HG03175 (cell line): Measurements from ENCODE around the gene PAF1.
"Not testable (repeated sequence)": the region's sequence is repeated elsewhere in the genome, so short reads cannot be mapped to it uniquely, and the experiment has no call there.

ENCODE experiments used
- ATAC-seq: cut with Tn5 transposase; IDR thresholded peaks from one replicate; pipeline ENCODE4 v1.9.1; 2021; ENCODE audit warnings: mild to moderate bottlenecking, moderate library complexity; ENCODE audit not compliant: unreplicated experiment

The PAF1 gene

GRCh38 chr19:39384839-39385568 lies 5.9 kb downstream of the PAF1 start:
- no peak for ATAC-seq

- ATAC-seq: no peak
These were observed 7.7 kb downstream of the PAF1 start for GRCh38 chr19:39382991-39383828.

GRCh38 chr19:39381910-39382611 lies 8.8 kb downstream of the PAF1 start:
- ATAC-seq: no peak

- ATAC-seq: no peak
These were observed 10.1 kb downstream of the PAF1 start for GRCh38 chr19:39380521-39381502.

- ATAC-seq: no peak
These were observed 11.0 kb downstream of the PAF1 start for GRCh38 chr19:39379865-39380396.

GRCh38 chr19:39379366-39379765 lies 11.5 kb downstream of the PAF1 start:
- ATAC-seq: not testable (repeated sequence)

GRCh38 chr19:39377373-39378362 lies 13.2 kb downstream of the PAF1 start:
- ATAC-seq: no peak

- ATAC-seq: no peak
These were observed 15.0 kb downstream of the PAF1 start for GRCh38 chr19:39375929-39376328.

- no peak for ATAC-seq
These were observed 18.0 kb downstream of the PAF1 start for GRCh38 chr19:39372941-39373340.

GRCh38 chr19:39372047-39372802 lies 18.7 kb downstream of the PAF1 start:
- ATAC-seq: no peak

GRCh38 chr19:39370735-39371134 lies 20.2 kb downstream of the PAF1 start:
- ATAC-seq: no peak

- ATAC-seq: no peak
These were observed 21.7 kb downstream of the PAF1 start for GRCh38 chr19:39369200-39369599.

- ATAC-seq: no peak
These were observed 25.4 kb downstream of the PAF1 start for GRCh38 chr19:39365531-39365930.

GRCh38 chr19:39363901-39364457 lies 26.9 kb downstream of the PAF1 start:
- ATAC-seq: no peak

GRCh38 chr19:39362682-39363657 lies 27.9 kb downstream of the PAF1 start:
- ATAC-seq: no peak

GRCh38 chr19:39360599-39360998 lies 30.3 kb downstream of the PAF1 start:
- ATAC-seq: no peak

- ATAC-seq: no peak
These were observed 31.9 kb downstream of the PAF1 start for GRCh38 chr19:39359026-39359425.
